B cell (primary cell): ENCODE data around the gene PANX3. TPM values are rescaled to one million over a fixed set of nuclear protein-coding genes. Genes with fewer than 3 reads are reported as not detected.

ENCODE experiments used
- ATAC-seq: fragments of 200-7000 bp; cut with Tn5 transposase; one replicate; pipeline ENCODE4 v1.10.0; 2021; ENCODE audit warnings: low read depth, mild to moderate bottlenecking, moderate number of reproducible peaks, moderate library complexity
- CTCF ChIA-PET: fragments of 350-600 bp; sonication (Branson Sonifier 250); formaldehyde crosslinking; loops from one replicate; lab custom pipeline; 2021; ENCODE audit warnings: antibody characterized with exemption, inconsistent platforms; lab: Charles Lee
- POLR2A ChIA-PET: fragments of 350-600 bp; sonication (Branson Sonifier 250); formaldehyde crosslinking; loops from one replicate; lab custom pipeline; 2021; ENCODE audit warnings: antibody characterized with exemption; lab: Charles Lee
- DNase-seq: peaks from one replicate; pipeline ENCODE4 v3.0.0; 2013
- H2AFZ ChIP-seq: 2 replicates; pipeline ENCODE4 v1.6.1; 2012; ENCODE audit warnings: mild to moderate bottlenecking, low read depth, low read length; ENCODE audit not compliant: insufficient read depth, poor library complexity, severe bottlenecking
- H3K27ac ChIP-seq, 2 donors: 1 replicate in 1 of 2; 2 replicates in 1 of 2; pipeline ENCODE4 v1.5.1; 2012 to 2013; ENCODE audit warnings: low read length in 2 of 2, mild to moderate bottlenecking in 2 of 2, moderate library complexity in 1 of 2
- H3K27me3 ChIP-seq, 4 experiments: fragments of 200-600 bp in 1 of 4; sonication (generic) in 1 of 4; replicated peaks in 1 of 4; 1 replicate in 2 of 4; 2 replicates in 2 of 4; pipeline versions ENCODE4 v1.6.1 to v1.7.0; 2013 to 2016; ENCODE audit warnings: low read length in 3 of 4, mild to moderate bottlenecking in 2 of 4, mixed read lengths in 1 of 4, moderate library complexity in 1 of 4; ENCODE audit not compliant: insufficient read depth in 4 of 4, control insufficient read depth in 3 of 4; ENCODE audit errors: control extremely low read depth in 1 of 4
- H3K36me3 ChIP-seq, 2 experiments: replicated peaks in 1 of 2; 1 replicate in 1 of 2; 2 replicates in 1 of 2; pipeline versions ENCODE4 v1.6.1 to v1.7.1; 2013; ENCODE audit warnings: low read length in 1 of 2; ENCODE audit not compliant: insufficient read depth in 2 of 2, control insufficient read depth in 1 of 2; ENCODE audit errors: control extremely low read depth in 1 of 2, extremely low read depth in 1 of 2
- H3K4me1 ChIP-seq, 2 donors: fragments of 200-600 bp in 1 of 2; sonication (generic) in 1 of 2; 1 replicate in 1 of 2; 2 replicates in 1 of 2; pipeline versions ENCODE4 v1.5.1 to v1.6.1; 2013 to 2017; ENCODE audit warnings: low read length in 2 of 2; ENCODE audit not compliant: control insufficient read depth in 2 of 2, insufficient read depth in 2 of 2
- H3K4me2 ChIP-seq: replicated peaks from 2 replicates; pipeline ENCODE3; 2012; ENCODE audit warnings: mild to moderate bottlenecking, low read depth, low read length; ENCODE audit not compliant: poor library complexity, severe bottlenecking
- H3K4me3 ChIP-seq, 5 experiments: fragments of 200-600 bp in 1 of 5; sonication (generic) in 1 of 5; 1 replicate in 3 of 5; 2 replicates in 2 of 5; pipeline versions ENCODE4 v1.5.1 to v1.7.0; 2011 to 2016; ENCODE audit warnings: low read length in 4 of 5, mild to moderate bottlenecking in 4 of 5, low read depth in 2 of 5, control low read depth in 1 of 5, moderate library complexity in 1 of 5; ENCODE audit not compliant: insufficient read depth in 1 of 5; ENCODE audit errors: control extremely low read depth in 1 of 5, extremely low read depth in 1 of 5
- H3K79me2 ChIP-seq: fragments of 200-600 bp; sonication (generic); one replicate; pipeline ENCODE4 v1.6.0; 2016; ENCODE audit warnings: low read length; ENCODE audit not compliant: control insufficient read depth, insufficient read depth
- H3K9ac ChIP-seq: fragments of 200-600 bp; sonication (generic); 2 replicates; pipeline ENCODE4 v1.6.1; 2017; ENCODE audit warnings: mild to moderate bottlenecking, low read length, moderate library complexity
- H3K9me3 ChIP-seq, 3 donors: one replicate each; pipeline versions ENCODE4 v1.6.1 to v1.7.1; 2013; ENCODE audit warnings: low read length in 2 of 3; ENCODE audit not compliant: control insufficient read depth in 2 of 3, insufficient read depth in 1 of 3; ENCODE audit errors: control extremely low read depth in 1 of 3
- H4K20me1 ChIP-seq: 2 replicates; pipeline ENCODE4 v1.6.0; 2012; ENCODE audit warnings: mild to moderate bottlenecking, low read length; ENCODE audit not compliant: insufficient read depth, control insufficient read depth, poor library complexity, severe bottlenecking
- H3K27ac Mint-ChIP-seq: one replicate; pipeline ENCODE4 v1.8.0; 2021; ENCODE audit warnings: mixed read lengths
- H3K27me3 Mint-ChIP-seq: one replicate; pipeline ENCODE4 v1.8.0; 2021; ENCODE audit warnings: mixed read lengths
- H3K4me1 Mint-ChIP-seq: one replicate; pipeline ENCODE4 v1.8.0; 2021; ENCODE audit warnings: mixed read lengths
- H3K4me3 Mint-ChIP-seq: one replicate; pipeline ENCODE4 v1.8.0; 2021; ENCODE audit warnings: mixed read lengths
- H3K9me3 Mint-ChIP-seq: one replicate; pipeline ENCODE4 v1.8.0; 2022; ENCODE audit warnings: mixed read lengths; ENCODE audit not compliant: insufficient read depth
- CTCF ChIP-seq: fragments of 200-600 bp; IDR thresholded peaks from one replicate; pipeline ENCODE4 v1.8.0; 2022; ENCODE audit warnings: antibody characterized with exemption, mild to moderate bottlenecking
- EZH2 ChIP-seq: IDR thresholded peaks from 2 replicates; pipeline ENCODE4 v1.6.1; 2012; ENCODE audit warnings: borderline replicate concordance, low read depth, mild to moderate bottlenecking, moderate library complexity, low read length; ENCODE audit not compliant: insufficient read depth, poor library complexity, severe bottlenecking
- WGBS: methylation state at CpG from one replicate; pipeline ENCODE4 v1.1.5; 2013; ENCODE audit warnings: missing lambda C conversion rate; ENCODE audit not compliant: insufficient coverage; 5-methylcytosine and 5-hydroxymethylcytosine counted together
- intact Hi-C: fragments of 100-400 bp; cut with micrococcal nuclease; formaldehyde crosslinking; loops from one replicate; pipeline ENCODE4 v1.10.0; 2022
- polyA plus RNA-seq: library from polyadenylated mRNA; depleted of rRNA; stranded (reverse); fragments of >200 nt; gene quantifications from 2 replicates; pipeline ENCODE4 v1.2.3, GENCODE V29; 2012
- total RNA-seq, 2 donors: library from RNA; stranded (reverse); fragments of 120-200 nt in 1 of 2; gene quantifications; 1 replicate in 1 of 2; 2 replicates in 1 of 2; pipeline versions ENCODE4 v1.2.3 to v1.2.4, GENCODE V29; 2013 to 2022

The PANX3 gene
- total and polyA plus RNA-seq, 2 donors (not counting 1 experiment from before 2014, with no cell fraction given): not detected

- DNase-seq (peak; percentile 89), ATAC-seq (peak; percentile 97)
- peak within 1 kb of the TSS; percentile 88 for H2AFZ ChIP-seq
- POLR2A ChIA-PET: interaction anchor here (0.6 to 1.1 kb wide), 3 partner anchors 12 to 331 kb away, joined by 3 read pairs; partner anchors contain the start of genes CCDC15 and MSANTD2
- peak within 1 kb of the TSS; percentile 71 to 95 for H3K27ac ChIP-seq
- WGBS: 0% methylated on average over 54 of the region's 57 CpGs
- H3K79me2 ChIP-seq: peaks cover 30% of the 10 kb centered on the region
- H3K9me3 ChIP-seq: no peaks in the 10 kb centered on the region
- H3K4me1 ChIP-seq: peaks cover 15 to 17% of the 10 kb centered on the region in 2 donors
- peak within 1 kb of the TSS; percentile 95 for H3K9ac ChIP-seq
- intact Hi-C loops: loop anchor here (1.0 to 5.0 kb wide), 6 partner anchors 125 to 880 kb away; partner anchors contain the start of genes CCDC15, ESAM, TMEM218 and ZNF202
- Mint-ChIP-seq H3K27me3 (peaks cover 24% of the 10 kb centered on the region), H3K4me1 (peaks cover 31% of the 10 kb centered on the region), H3K27ac (peak within 1 kb of the TSS; percentile 97), H3K4me3 (peak within 1 kb of the TSS; percentile 99), H3K9me3 (no peaks in the 10 kb centered on the region)
- peak within 1 kb of the TSS; percentile 87 for H3K4me2 ChIP-seq
- peaks cover 27% of the 10 kb centered on the region for H4K20me1 ChIP-seq
- no peak for TF ChIP-seq EZH2
- no peak for TF ChIP-seq CTCF
- H3K4me3 ChIP-seq: peak within 1 kb of the TSS; percentile 75 to 98 (median 91)
- CTCF ChIA-PET: interaction anchor here (0.8 to 1.9 kb wide), 7 partner anchors 12 to 551 kb away, joined by 3 to 10 read pairs (median 3); partner anchors contain the start of gene PANX3
- peaks cover 0 to 13% (median 3%) of the 10 kb centered on the region in 4 experiments for H3K27me3 ChIP-seq
- peaks cover 0 to 28% of the 10 kb centered on the region in 2 experiments for H3K36me3 ChIP-seq
These were observed 11.6 kb downstream of the PANX3 start, which contains the start of gene TBRG1 for GRCh38 chr11:124622531-124623451. Gene TBRG1, plus strand, starts transcription at chr11:124622864. Its CDS starts 220 bp downstream, at chr11:124623084.
